ENCODE data around the gene HDAC4.

GRCh38 chr2:239025096-239025801, 375.6 kb downstream of the HDAC4 start:
- TF ChIP-seq, protein P1, sequence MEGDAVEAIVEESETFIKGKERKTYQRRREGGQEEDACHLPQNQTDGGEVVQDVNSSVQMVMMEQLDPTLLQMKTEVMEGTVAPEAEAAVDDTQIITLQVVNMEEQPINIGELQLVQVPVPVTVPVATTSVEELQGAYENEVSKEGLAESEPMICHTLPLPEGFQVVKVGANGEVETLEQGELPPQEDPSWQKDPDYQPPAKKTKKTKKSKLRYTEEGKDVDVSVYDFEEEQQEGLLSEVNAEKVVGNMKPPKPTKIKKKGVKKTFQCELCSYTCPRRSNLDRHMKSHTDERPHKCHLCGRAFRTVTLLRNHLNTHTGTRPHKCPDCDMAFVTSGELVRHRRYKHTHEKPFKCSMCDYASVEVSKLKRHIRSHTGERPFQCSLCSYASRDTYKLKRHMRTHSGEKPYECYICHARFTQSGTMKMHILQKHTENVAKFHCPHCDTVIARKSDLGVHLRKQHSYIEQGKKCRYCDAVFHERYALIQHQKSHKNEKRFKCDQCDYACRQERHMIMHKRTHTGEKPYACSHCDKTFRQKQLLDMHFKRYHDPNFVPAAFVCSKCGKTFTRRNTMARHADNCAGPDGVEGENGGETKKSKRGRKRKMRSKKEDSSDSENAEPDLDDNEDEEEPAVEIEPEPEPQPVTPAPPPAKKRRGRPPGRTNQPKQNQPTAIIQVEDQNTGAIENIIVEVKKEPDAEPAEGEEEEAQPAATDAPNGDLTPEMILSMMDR (IDR thresholded peaks at IDR 0.05) = no peak
- TF ChIP-seq POLR2AphosphoS5 (IDR thresholded peaks at IDR 0.05) (no peak), POLR2A (IDR thresholded peaks at IDR 0.05) (no peak)
